OCI-LY7 (cell line): Measurements from ENCODE around the gene SIL1. TPM values are rescaled to one million over a fixed set of nuclear protein-coding genes. Genes with fewer than 3 reads are reported as not detected.

ENCODE experiments used
- BruUV-seq: library from RNA; stranded (reverse); fragments of 400-500 nt; replicated peaks from 2 replicates; lab custom pipeline; 2021; lab: Mats Ljungman, UMichigan
- CTCF ChIA-PET: fragments of 300-600 bp; sonication (Branson Sonifier 250); formaldehyde crosslinking; loops from one replicate; lab custom pipeline; 2022; ENCODE audit warnings: antibody characterized with exemption; ENCODE audit not compliant: unreplicated experiment; lab: Charles Lee
- POLR2A ChIA-PET: fragments of 300-600 bp; sonication (Branson Sonifier 250); formaldehyde crosslinking; loops from one replicate; lab custom pipeline; 2022; ENCODE audit warnings: antibody characterized with exemption; lab: Charles Lee
- DNase-seq: peaks from one replicate; pipeline ENCODE4 v3.0.0-alpha.2; 2015; ENCODE audit warnings: low spot score
- H2AFZ ChIP-seq: fragments of 200-600 bp; sonication (generic), shearing (Covaris generic); 2 replicates; pipeline ENCODE4 v1.6.1; 2014; ENCODE audit warnings: mild to moderate bottlenecking, antibody characterized with exemption, low read length, moderate library complexity
- H3K27ac ChIP-seq: fragments of 200-600 bp; sonication (generic); 2 replicates; pipeline ENCODE4 v1.5.1; 2014; ENCODE audit warnings: mixed run types, low read depth, mild to moderate bottlenecking, moderate library complexity, low read length, inconsistent platforms; ENCODE audit not compliant: poor library complexity, severe bottlenecking
- H3K36me3 ChIP-seq: fragments of 200-600 bp; sonication (generic); 2 replicates; pipeline ENCODE4 v1.6.1; 2014; ENCODE audit warnings: mild to moderate bottlenecking, antibody characterized with exemption, low read length, moderate library complexity, mixed read lengths; ENCODE audit not compliant: insufficient read depth
- H3K4me1 ChIP-seq: fragments of 200-600 bp; sonication (generic); 2 replicates; pipeline ENCODE4 v1.5.1; 2014; ENCODE audit warnings: mild to moderate bottlenecking, low read length; ENCODE audit not compliant: insufficient read depth, poor library complexity, severe bottlenecking
- H3K4me2 ChIP-seq: fragments of 200-600 bp; sonication (generic); 2 replicates; pipeline ENCODE4 v1.6.1; 2014; ENCODE audit warnings: mild to moderate bottlenecking, low read length
- H3K4me3 ChIP-seq: fragments of 200-600 bp; sonication (generic); 2 replicates; pipeline ENCODE4 v1.5.1; 2014; ENCODE audit warnings: mild to moderate bottlenecking, low read depth, low read length; ENCODE audit not compliant: poor library complexity, severe bottlenecking
- H3K79me2 ChIP-seq: fragments of 200-600 bp; sonication (generic); 2 replicates; pipeline ENCODE4 v1.6.1; 2016; ENCODE audit warnings: low read depth, mild to moderate bottlenecking, low read length, moderate library complexity, mixed read lengths; ENCODE audit not compliant: insufficient read depth
- H3K9me2 ChIP-seq: fragments of 200-600 bp; sonication (generic); 2 replicates; pipeline ENCODE4 v1.6.1; 2016; ENCODE audit warnings: mild to moderate bottlenecking, low read length, mixed read lengths; ENCODE audit not compliant: insufficient read depth
- H3K9me3 ChIP-seq: fragments of 200-600 bp; sonication (generic); 2 replicates; pipeline ENCODE4 v1.6.1; 2014; ENCODE audit warnings: mild to moderate bottlenecking, mixed run types, low read length, mixed read lengths
- H4K20me1 ChIP-seq: fragments of 200-600 bp; sonication (generic); 2 replicates; pipeline ENCODE4 v1.6.1; 2014; ENCODE audit warnings: mild to moderate bottlenecking, antibody characterized with exemption, low read length, moderate library complexity, mixed read lengths; ENCODE audit not compliant: insufficient read depth
- EZH2phosphoT487 ChIP-seq: fragments of 200-600 bp; sonication (generic); IDR thresholded peaks from 2 replicates; pipeline ENCODE4 v1.6.1; 2018; ENCODE audit warnings: low read depth, borderline replicate concordance, mild to moderate bottlenecking, mixed run types, antibody characterized with exemption, low read length, moderate library complexity, mixed read lengths
- intact Hi-C: fragments of 100-400 bp; cut with micrococcal nuclease; formaldehyde crosslinking; loops from one replicate; pipeline ENCODE4 v1.10.0; 2022; ENCODE audit not compliant: unreplicated experiment
- total RNA-seq, 2 experiments: library from RNA; depleted of rRNA in 1 of 2; stranded (reverse); fragments of >200 nt in 1 of 2; shearing (Covaris generic) in 1 of 2; gene quantifications; 2 replicates each; pipeline ENCODE4 v1.2.3, GENCODE V29; 2014 to 2022
- TF ChIP-seq, protein P1 (sequence below): fragments of 200-600 bp; sonication (generic); conservative IDR thresholded peaks from 2 replicates; pipeline ENCODE4 v1.5.1; 2014; ENCODE audit warnings: mild to moderate bottlenecking, antibody characterized with exemption, low read length, moderate library complexity, mixed read lengths

The SIL1 gene
- total RNA-seq, 2 experiments from 2014 or later = 9.2 to 22.8 TPM

DNA sequence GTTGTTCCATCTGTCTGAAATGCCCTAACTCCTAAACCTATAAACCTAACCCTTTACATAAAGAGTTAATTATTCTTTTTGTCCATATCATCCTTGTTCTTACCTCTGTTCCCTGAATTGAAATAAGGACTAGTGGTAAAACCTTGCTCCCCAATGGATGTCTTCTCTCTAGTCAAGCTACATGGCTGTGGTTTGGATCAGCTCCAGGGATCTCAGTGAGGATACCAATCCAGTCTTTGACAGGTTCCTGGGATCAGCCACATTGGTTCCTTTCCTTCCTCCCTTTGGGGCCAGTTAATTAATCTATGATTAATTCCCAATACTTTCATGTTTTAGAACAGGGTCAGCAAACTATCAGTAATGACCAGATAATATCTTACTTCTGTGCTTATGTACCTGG lies 151.6 kb downstream of the SIL1 start:
- no peak overlapping the region for H2AFZ ChIP-seq
- POLR2A ChIA-PET = no interaction called here
- intact Hi-C loops = no loop called here

DNA sequence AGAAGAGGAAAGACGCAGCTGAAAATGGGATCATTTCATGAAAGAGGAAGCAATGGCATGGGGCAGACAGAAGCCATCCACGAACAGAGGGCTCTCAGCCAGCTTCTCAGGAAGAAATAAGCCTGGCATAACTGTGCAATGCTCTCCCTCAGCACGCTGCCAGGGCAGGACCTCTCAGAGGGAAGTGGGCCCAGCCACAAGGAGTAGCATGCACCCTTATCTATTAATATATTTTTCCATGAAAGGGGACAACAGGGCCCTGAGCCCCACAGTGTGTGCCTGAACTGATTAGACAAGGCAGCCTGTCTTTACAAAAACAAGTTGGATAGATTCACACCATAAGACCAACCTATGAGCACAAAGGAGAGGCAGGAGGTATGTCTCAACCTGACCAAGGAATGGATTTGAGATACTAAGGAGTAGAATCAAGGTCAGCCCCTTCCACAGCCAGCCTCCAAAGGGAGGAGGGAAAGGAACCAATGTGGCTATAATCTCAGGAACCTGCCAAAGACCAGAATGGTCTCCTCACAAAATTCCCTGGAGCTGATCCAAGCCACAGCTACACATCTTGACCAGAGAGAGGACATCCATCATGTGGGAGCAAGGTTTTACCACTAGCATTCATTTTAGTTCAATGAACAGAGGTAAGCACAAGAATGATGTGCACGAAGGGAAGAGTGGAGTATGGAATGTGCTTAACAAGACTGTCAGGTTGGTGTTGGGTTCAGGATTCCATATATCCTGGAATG lies 154.8 kb downstream of the SIL1 start:
- Histone ChIP-seq H3K4me1 (no peaks in the 10 kb centered on the region), H4K20me1 (no peaks in the 10 kb centered on the region), H3K4me2 (no peak overlapping the region), H3K9me3 (no peaks in the 10 kb centered on the region), H2AFZ (no peak overlapping the region), H3K27ac (no peak overlapping the region), H3K79me2 (no peaks in the 10 kb centered on the region), H3K4me3 (no peak overlapping the region), H3K36me3 (no peaks in the 10 kb centered on the region), H3K9me2 (no peaks in the 10 kb centered on the region)
- CTCF ChIA-PET = no interaction called here
- POLR2A ChIA-PET = interaction anchor here (0.5 kb wide), 1 partner anchor 896 kb away, joined by 4 read pairs; no protein-coding TSS in a partner anchor
- no TSS peak for BruUV-seq
- intact Hi-C loops = no loop called here
- DNase-seq = no peak
- no peak for TF ChIP-seq EZH2phosphoT487
- TF ChIP-seq, protein P1, sequence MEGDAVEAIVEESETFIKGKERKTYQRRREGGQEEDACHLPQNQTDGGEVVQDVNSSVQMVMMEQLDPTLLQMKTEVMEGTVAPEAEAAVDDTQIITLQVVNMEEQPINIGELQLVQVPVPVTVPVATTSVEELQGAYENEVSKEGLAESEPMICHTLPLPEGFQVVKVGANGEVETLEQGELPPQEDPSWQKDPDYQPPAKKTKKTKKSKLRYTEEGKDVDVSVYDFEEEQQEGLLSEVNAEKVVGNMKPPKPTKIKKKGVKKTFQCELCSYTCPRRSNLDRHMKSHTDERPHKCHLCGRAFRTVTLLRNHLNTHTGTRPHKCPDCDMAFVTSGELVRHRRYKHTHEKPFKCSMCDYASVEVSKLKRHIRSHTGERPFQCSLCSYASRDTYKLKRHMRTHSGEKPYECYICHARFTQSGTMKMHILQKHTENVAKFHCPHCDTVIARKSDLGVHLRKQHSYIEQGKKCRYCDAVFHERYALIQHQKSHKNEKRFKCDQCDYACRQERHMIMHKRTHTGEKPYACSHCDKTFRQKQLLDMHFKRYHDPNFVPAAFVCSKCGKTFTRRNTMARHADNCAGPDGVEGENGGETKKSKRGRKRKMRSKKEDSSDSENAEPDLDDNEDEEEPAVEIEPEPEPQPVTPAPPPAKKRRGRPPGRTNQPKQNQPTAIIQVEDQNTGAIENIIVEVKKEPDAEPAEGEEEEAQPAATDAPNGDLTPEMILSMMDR = no peak

More for the DNA sequence above, 151.6 kb downstream of the SIL1 start:
- BruUV-seq = no TSS peak
- Histone ChIP-seq H4K20me1 (no peaks in the 10 kb centered on the region), H3K4me3 (no peak overlapping the region), H3K4me1 (no peaks in the 10 kb centered on the region), H3K79me2 (no peaks in the 10 kb centered on the region), H3K4me2 (no peak overlapping the region), H3K36me3 (no peaks in the 10 kb centered on the region), H3K27ac (no peak overlapping the region), H3K9me2 (no peaks in the 10 kb centered on the region), H3K9me3 (no peaks in the 10 kb centered on the region)
- TF ChIP-seq, protein P1 = no peak
- no peak for TF ChIP-seq EZH2phosphoT487
- CTCF ChIA-PET = no interaction called here
- no peak for DNase-seq

- BruUV-seq = no TSS peak
- POLR2A ChIA-PET = no interaction called here
- CTCF ChIA-PET = no interaction called here
Measured at GRCh38 chr5:139040081-139040480, 158.1 kb downstream of the SIL1 start.

More at GRCh38 chr5:139040081-139040480, 158.1 kb downstream of the SIL1 start:
- H3K4me2 ChIP-seq = no peak overlapping the region
- no peaks in the 10 kb centered on the region for H4K20me1 ChIP-seq
- no peaks in the 10 kb centered on the region for H3K79me2 ChIP-seq
- no peak overlapping the region for H3K27ac ChIP-seq
- intact Hi-C loops = no loop called here
- H3K4me3 ChIP-seq = no peak overlapping the region
- peaks cover 3% of the 10 kb centered on the region; the same call in 1 of the 2 replicates for H3K9me3 ChIP-seq
- no peaks in the 10 kb centered on the region for H3K9me2 ChIP-seq
- no peaks in the 10 kb centered on the region for H3K4me1 ChIP-seq
- H3K36me3 ChIP-seq = no peaks in the 10 kb centered on the region
- H2AFZ ChIP-seq = no peak overlapping the region
- DNase-seq = no peak
- no peak for TF ChIP-seq EZH2phosphoT487
- TF ChIP-seq, protein P1 = no peak
